Esophagus squamous epithelium (tissue), 4 donors: ENCODE measurements around the gene OVAAL.

Experiments used
- POLR2A ChIP-seq, 4 donors: fragments of 450-650 bp; IDR thresholded peaks; one replicate each; pipeline ENCODE4 v1.6.1; 2017; ENCODE audit warnings: antibody characterized with exemption in 4 of 4, mild to moderate bottlenecking in 4 of 4, moderate library complexity in 3 of 4
- TF ChIP-seq, protein P1 (sequence below), 6 experiments: fragments of 450-650 bp in 4 of 6; fragments of 200-600 bp in 2 of 6; sonication (generic) in 2 of 6; IDR thresholded peaks; one replicate each; pipeline ENCODE4 v1.5.1; 2016 to 2019; ENCODE audit warnings: antibody characterized with exemption in 6 of 6, mild to moderate bottlenecking in 4 of 6, moderate library complexity in 4 of 6

- TF ChIP-seq, protein P1, sequence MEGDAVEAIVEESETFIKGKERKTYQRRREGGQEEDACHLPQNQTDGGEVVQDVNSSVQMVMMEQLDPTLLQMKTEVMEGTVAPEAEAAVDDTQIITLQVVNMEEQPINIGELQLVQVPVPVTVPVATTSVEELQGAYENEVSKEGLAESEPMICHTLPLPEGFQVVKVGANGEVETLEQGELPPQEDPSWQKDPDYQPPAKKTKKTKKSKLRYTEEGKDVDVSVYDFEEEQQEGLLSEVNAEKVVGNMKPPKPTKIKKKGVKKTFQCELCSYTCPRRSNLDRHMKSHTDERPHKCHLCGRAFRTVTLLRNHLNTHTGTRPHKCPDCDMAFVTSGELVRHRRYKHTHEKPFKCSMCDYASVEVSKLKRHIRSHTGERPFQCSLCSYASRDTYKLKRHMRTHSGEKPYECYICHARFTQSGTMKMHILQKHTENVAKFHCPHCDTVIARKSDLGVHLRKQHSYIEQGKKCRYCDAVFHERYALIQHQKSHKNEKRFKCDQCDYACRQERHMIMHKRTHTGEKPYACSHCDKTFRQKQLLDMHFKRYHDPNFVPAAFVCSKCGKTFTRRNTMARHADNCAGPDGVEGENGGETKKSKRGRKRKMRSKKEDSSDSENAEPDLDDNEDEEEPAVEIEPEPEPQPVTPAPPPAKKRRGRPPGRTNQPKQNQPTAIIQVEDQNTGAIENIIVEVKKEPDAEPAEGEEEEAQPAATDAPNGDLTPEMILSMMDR (IDR thresholded peaks at IDR 0.05) = no peak
- no peak for TF ChIP-seq POLR2A (IDR thresholded peaks at IDR 0.05)
These were observed 14.7 kb upstream of the OVAAL start for GRCh38 chr1:180544050-180544449.
